K562 (cell line): ENCODE measurements around the gene SPZ1. TPM values are rescaled to one million over a fixed set of nuclear protein-coding genes. Genes with fewer than 3 reads are reported as not detected.

Source experiments
- ATAC-seq: fragments of 200-7000 bp; cut with Tn5 transposase; 3 replicates; pipeline ENCODE4 v1.9.1; 2020; ENCODE audit warnings: moderate library complexity
- BruUV-seq: library from RNA; stranded (reverse); fragments of 400-500 nt; replicated peaks from 2 replicates; lab custom pipeline; 2021; lab: Mats Ljungman, UMichigan
- CTCF ChIA-PET: fragments of 300-600 bp; formaldehyde crosslinking; extraction: SDS; loops from one replicate; lab custom pipeline; 2021; ENCODE audit warnings: low intra/inter-chr PET ratio; lab: Yijun Ruan, JAX
- POLR2A ChIA-PET: fragments of 300-600, 350-650 bp; sonication (Branson Sonifier 250); formaldehyde crosslinking; extraction: SDS; loops from one replicate; lab custom pipeline; 2021; ENCODE audit warnings: antibody characterized with exemption, inconsistent platforms; lab: Yijun Ruan, JAX
- DNase-seq, 4 experiments: peaks; one replicate each; pipeline versions ENCODE4 v3.0.0 to v3.0.0-alpha.2; 2011 to 2018; ENCODE audit warnings: low spot score in 3 of 4, mixed read lengths in 3 of 4; ENCODE audit errors: extremely low read depth in 1 of 4
- FAIRE-seq: peaks from 2 replicates; lab custom pipeline; 2011; peaks lifted over from hg19 to GRCh38; lab: Jason Lieb, UNC
- H2AFZ ChIP-seq: 2 replicates; pipeline ENCODE4 v1.6.0; 2011; ENCODE audit warnings: low read depth, low read length, control low read depth, inconsistent platforms
- H3K27ac ChIP-seq: fragments of 200-600 bp; 3 replicates; pipeline ENCODE4 v1.8.0; 2011; ENCODE audit warnings: low read depth, mild to moderate bottlenecking, control low read depth, inconsistent platforms, low read length, moderate library complexity, mixed read lengths; ENCODE audit errors: extremely low read depth
- H3K27me3 ChIP-seq, 2 experiments: fragments of 300-600 bp in 1 of 2; 2 replicates in 1 of 2; 3 replicates in 1 of 2; pipeline versions ENCODE4 v1.6.0 to v1.8.0; 2011; ENCODE audit warnings: inconsistent platforms in 2 of 2, low read length in 2 of 2, mild to moderate bottlenecking in 1 of 2, mixed read lengths in 1 of 2, moderate library complexity in 1 of 2; ENCODE audit not compliant: control insufficient read depth in 2 of 2, insufficient read depth in 2 of 2
- H3K36me3 ChIP-seq: fragments of 300-600 bp; 3 replicates; pipeline ENCODE4 v1.8.0; 2011; ENCODE audit warnings: mild to moderate bottlenecking, low read length, inconsistent platforms; ENCODE audit not compliant: control insufficient read depth, insufficient read depth
- H3K4me1 ChIP-seq, 2 experiments: fragments of 200-600 bp in 1 of 2; replicated peaks in 1 of 2; 2 replicates in 1 of 2; 3 replicates in 1 of 2; pipeline versions ENCODE4 v1.5.1 to v1.8.0; 2011; ENCODE audit warnings: inconsistent platforms in 2 of 2, low read length in 2 of 2, mild to moderate bottlenecking in 1 of 2, mixed read lengths in 1 of 2, moderate library complexity in 1 of 2; ENCODE audit not compliant: control insufficient read depth in 2 of 2, insufficient read depth in 2 of 2
- H3K4me2 ChIP-seq: 2 replicates; pipeline ENCODE4 v1.6.1; 2011; ENCODE audit warnings: low read length, control low read depth, inconsistent platforms, mixed read lengths; ENCODE audit not compliant: insufficient read depth
- H3K4me3 ChIP-seq: fragments of 200-600 bp; sonication (generic), shearing (Covaris generic); 2 replicates; pipeline ENCODE4 v1.5.1; 2016; ENCODE audit warnings: control low read depth, inconsistent platforms
- H3K79me2 ChIP-seq: fragments of 200-600 bp; 3 replicates; pipeline ENCODE4 v1.8.0; 2011; ENCODE audit warnings: low read length, inconsistent platforms; ENCODE audit not compliant: control insufficient read depth, insufficient read depth
- H3K9ac ChIP-seq, 2 experiments: 2 replicates each; pipeline versions ENCODE4 v1.6.0 to v1.6.1; 2011; ENCODE audit warnings: low read depth in 2 of 2, low read length in 2 of 2, control low read depth in 1 of 2, inconsistent platforms in 1 of 2, mild to moderate bottlenecking in 1 of 2, mixed read lengths in 1 of 2; ENCODE audit not compliant: insufficient read depth in 1 of 2
- H3K9me1 ChIP-seq: one replicate; pipeline ENCODE4 v1.6.0; 2011; ENCODE audit warnings: inconsistent platforms, mild to moderate bottlenecking, low read length, moderate library complexity; ENCODE audit not compliant: control insufficient read depth, insufficient read depth
- H3K9me3 ChIP-seq: replicated peaks from 2 replicates; pipeline ENCODE4 v1.5.1; 2011; ENCODE audit warnings: low read depth, low read length, inconsistent platforms; ENCODE audit not compliant: control insufficient read depth, insufficient read depth
- H4K20me1 ChIP-seq: replicated peaks from 2 replicates; pipeline ENCODE4 v1.6.1; 2011; ENCODE audit warnings: low read length, inconsistent platforms, mixed read lengths; ENCODE audit not compliant: control insufficient read depth, insufficient read depth
- ARHGAP35 ChIP-seq: fragments of 450-650 bp; IDR thresholded peaks from 2 replicates; pipeline ENCODE4 v1.6.1; 2018; ENCODE audit not compliant: partially characterized antibody
- ATF1 ChIP-seq, 2 experiments: fragments of 450-650 bp in 1 of 2; IDR thresholded peaks; 2 replicates each; pipeline ENCODE4 v1.6.1; 2016; ENCODE audit warnings: missing compliant biosample characterization in 1 of 2, missing genetic modification characterization in 1 of 2
- ATF3 ChIP-seq, 2 experiments: fragments of 450-650 bp in 1 of 2; sonication (generic) in 1 of 2; formaldehyde crosslinking in 1 of 2; IDR thresholded peaks in 1 of 2; conservative IDR thresholded peaks in 1 of 2; 2 replicates each; pipeline versions ENCODE4 v1.6.1 to v1.8.1; 2016 to 2023; ENCODE audit warnings: mild to moderate bottlenecking in 2 of 2, moderate library complexity in 2 of 2, inconsistent platforms in 1 of 2, missing genetic modification reagents in 1 of 2
- BRCA1 ChIP-seq, 2 experiments: fragments of 450-650 bp in 1 of 2; sonication (generic) in 1 of 2; formaldehyde crosslinking in 1 of 2; IDR thresholded peaks; 2 replicates each; pipeline versions ENCODE4 v1.5.0 to v1.6.1; 2017 to 2020; ENCODE audit warnings: mild to moderate bottlenecking in 1 of 2, missing genetic modification reagents in 1 of 2
- CBX8 ChIP-seq: fragments of 200-600 bp; sonication (generic); IDR thresholded peaks from 2 replicates; pipeline ENCODE4 v1.6.1; 2012; ENCODE audit warnings: borderline replicate concordance, mixed run types, low read depth, mild to moderate bottlenecking, moderate library complexity, mixed read lengths, low read length, control low read depth, inconsistent platforms; ENCODE audit not compliant: poor library complexity, severe bottlenecking; ENCODE audit errors: extremely low read depth
- ESRRA ChIP-seq: fragments of 450-650 bp; IDR thresholded peaks from 2 replicates; pipeline ENCODE4 v1.6.1; 2014; ENCODE audit warnings: low read depth, mild to moderate bottlenecking, moderate library complexity, borderline replicate concordance
- FUS ChIP-seq: fragments of 200-400 bp; formaldehyde crosslinking; optimal IDR thresholded peaks from 2 replicates; pipeline ENCODE3; 2017; ENCODE audit warnings: low read depth, low read length
- HDGF ChIP-seq: fragments of 450-650 bp; IDR thresholded peaks from 2 replicates; pipeline ENCODE4 v1.6.1; 2016
- MYC ChIP-seq, 2 experiments: fragments of 250-450 bp in 1 of 2; sonication (Bioruptor Pico) in 1 of 2; IDR thresholded peaks; 2 replicates each; pipeline versions ENCODE4 v1.5.1 to v1.6.1; 2012 to 2021; ENCODE audit warnings: low read depth in 2 of 2, borderline replicate concordance in 1 of 2, improper control_type of control experiment in 1 of 2, low read length in 1 of 2, mild to moderate bottlenecking in 1 of 2, moderate library complexity in 1 of 2
- NCOA1 ChIP-seq: fragments of 450-650 bp; IDR thresholded peaks from 2 replicates; pipeline ENCODE4 v1.6.1; 2016; ENCODE audit warnings: low read depth
- NKRF ChIP-seq: fragments of 450-650 bp; IDR thresholded peaks from 2 replicates; pipeline ENCODE4 v1.6.1; 2016; ENCODE audit warnings: borderline replicate concordance
- RNF2 ChIP-seq: sonication (generic); IDR thresholded peaks from 2 replicates; pipeline ENCODE4 v1.6.1; 2016
- SRSF9 ChIP-seq: fragments of 200-400 bp; formaldehyde crosslinking; IDR thresholded peaks from 2 replicates; pipeline ENCODE4 v1.6.1; 2017; ENCODE audit warnings: low read depth, low read length, borderline replicate concordance
- TFAP4 ChIP-seq: sonication (generic); formaldehyde crosslinking; IDR thresholded peaks from 2 replicates; pipeline ENCODE4 v1.8.0; 2022; ENCODE audit warnings: missing genetic modification reagents, mild to moderate bottlenecking, moderate library complexity, borderline replicate concordance
- ZNF445 ChIP-seq: fragments of 250-450 bp; sonication (Bioruptor Pico); IDR thresholded peaks from 2 replicates; pipeline ENCODE4 v1.4.0; 2020; ENCODE audit warnings: low read depth, mild to moderate bottlenecking, moderate library complexity
- ZNF707 ChIP-seq: fragments of 250-450 bp; sonication (Bioruptor Pico); conservative IDR thresholded peaks from 2 replicates; pipeline ENCODE4 v1.8.0; 2022; ENCODE audit warnings: inconsistent platforms, mild to moderate bottlenecking, moderate library complexity
- WGBS: fragments of 100-300 bp; shearing (Covaris generic); methylation state at CpG from one replicate; pipeline ENCODE4 v1.1.6; 2016; ENCODE audit warnings: low coverage, mixed read lengths; ENCODE audit not compliant: insufficient coverage; ENCODE audit errors: missing lambda C conversion rate; 5-methylcytosine and 5-hydroxymethylcytosine counted together
- in situ Hi-C: fragments of 300-500 bp; cut with MboI; formaldehyde crosslinking; loops from 4 replicates; pipeline ENCODE4 v1.15.0; 2018; ENCODE audit warnings: inconsistent platforms, mixed read lengths
- intact Hi-C: fragments of 100-400 bp; cut with micrococcal nuclease; formaldehyde crosslinking; loops from 2 replicates; pipeline ENCODE4 v1.14.2; 2022
- polyA plus RNA-seq, 8 experiments: library from polyadenylated mRNA; depleted of rRNA in 4 of 8; stranded (reverse) in 5 of 8; unstranded in 3 of 8; fragments of >200 nt; fragmentation: Nextera tagmentation in 2 of 8; fragmentation: Illumina TruSeq in 1 of 8; extraction: Ambion mirVana in 2 of 8; extraction: Trizol in 1 of 8; gene quantifications; 2 replicates each; pipeline versions ENCODE4 v1.2.1 to v1.2.3, GENCODE V29; 2011 to 2014; ENCODE audit warnings: inconsistent platforms in 1 of 8, missing spikeins in 1 of 8
- total RNA-seq, 7 experiments: library from RNA; depleted of rRNA in 6 of 7; stranded (reverse); fragments of >200 nt in 6 of 7; fragmentation: Illumina TruSeq in 2 of 7; extraction: Trizol in 2 of 7; gene quantifications; 2 replicates each; pipeline versions ENCODE4 v1.2.1 to v1.2.3, GENCODE V29; 2011 to 2021; ENCODE audit warnings: low replicate concordance in 1 of 7

SPZ1 gene
- total and polyA plus RNA-seq, 9 of the 15 experiments (the other 6 are each of a cell fraction or from before 2014, with no cell fraction given) = not detected

- POLR2A ChIA-PET = no interaction called here
- no peak overlapping the region for H3K4me2 ChIP-seq
- ATAC-seq = no peak
- TF ChIP-seq FUS (no peak), RNF2 (no peak), SRSF9 (no peak), ATF3 (IDR thresholded peaks at IDR 0.05) (no peak), ATF3 (CRISPR knock-in tag; conservative IDR thresholded peaks at IDR 0.05) (no peak), ZNF707 (CRISPR knock-in tag) (no peak), NCOA1 (no peak), ATF1 (CRISPR knock-in tag; IDR thresholded peaks at IDR 0.05) (no peak), ATF1 (tag; IDR thresholded peaks at IDR 0.05) (no peak), ZNF445 (CRISPR knock-in tag) (no peak), CBX8 (no peak), MYC (IDR thresholded peaks at IDR 0.05; ENCODE audit: low read depth, low read length) (no peak), MYC (CRISPR knock-in tag; IDR thresholded peaks at IDR 0.05; ENCODE audit: borderline replicate concordance, low read depth) (no peak), HDGF (no peak), TFAP4 (CRISPR knock-in tag) (no peak), NKRF (no peak), ARHGAP35 (no peak), ESRRA (no peak), BRCA1 (IDR thresholded peaks at IDR 0.05) (no peak), BRCA1 (CRISPR knock-in tag; IDR thresholded peaks at IDR 0.05) (no peak)
- FAIRE-seq = no peak
- DNase-seq = no peak
- H3K79me2 ChIP-seq = no peaks in the 10 kb centered on the region
- no peaks in the 10 kb centered on the region for H4K20me1 ChIP-seq
- peaks cover 0 to 5% of the 10 kb centered on the region in 2 experiments; a peak in 3 of 5 replicates for H3K27me3 ChIP-seq
- H3K36me3 ChIP-seq = no peaks in the 10 kb centered on the region
- in situ Hi-C loops = loop anchor here (25.0 kb wide), 1 partner anchor 1298 kb away; no protein-coding TSS in a partner anchor
- intact Hi-C loops = no loop called here
- H3K4me3 ChIP-seq = no peak overlapping the region
- no peaks in the 10 kb centered on the region for H3K4me1 ChIP-seq
- H3K27ac ChIP-seq = no peak overlapping the region
- no peaks in the 10 kb centered on the region for H3K9me3 ChIP-seq
- WGBS = 38% methylated on average over 21 of the region's 34 CpGs
- no peak overlapping the region for H3K9ac ChIP-seq
- CTCF ChIA-PET = no interaction called here
- no peaks in the 10 kb centered on the region for H3K9me1 ChIP-seq
- no TSS peak for BruUV-seq
- no peak overlapping the region for H2AFZ ChIP-seq
These were observed 9.7 kb upstream of the SPZ1 start for GRCh38 chr5:80309871-80310665.
